PC-3 (cell line): ENCODE results near the gene OPA3. TPM values are rescaled to one million over a fixed set of nuclear protein-coding genes. Genes with fewer than 3 reads are reported as not detected.

ENCODE experiments used
- ATAC-seq: fragments of 200-7000 bp; cut with Tn5 transposase; 2 replicates; pipeline ENCODE4 v1.9.1; 2020; ENCODE audit warnings: mild to moderate bottlenecking, moderate library complexity
- BruUV-seq: library from RNA; stranded (reverse); fragments of 400-500 nt; replicated peaks from 2 replicates; lab custom pipeline; 2021; lab: Mats Ljungman, UMichigan
- CTCF ChIA-PET: fragments of 300-600 bp; sonication (Branson Sonifier 250); formaldehyde crosslinking; loops from one replicate; lab custom pipeline; 2022; ENCODE audit warnings: antibody characterized with exemption; lab: Charles Lee
- POLR2A ChIA-PET: fragments of 300-600 bp; sonication (Branson Sonifier 250); formaldehyde crosslinking; loops from one replicate; lab custom pipeline; 2022; ENCODE audit warnings: antibody characterized with exemption; ENCODE audit not compliant: unreplicated experiment; lab: Charles Lee
- DNase-seq: peaks from one replicate; pipeline ENCODE4 v3.0.0-alpha.2; 2015
- H2AFZ ChIP-seq: fragments of 300-600 bp; sonication (generic); 2 replicates; pipeline ENCODE4 v1.6.0; 2016; ENCODE audit warnings: antibody characterized with exemption, low read length
- H3F3A ChIP-seq: fragments of 300-600 bp; sonication (generic); one replicate; pipeline ENCODE4 v1.6.0; 2017; ENCODE audit warnings: antibody characterized with exemption, low read length, control low read depth, mild to moderate bottlenecking; ENCODE audit not compliant: unreplicated experiment
- H3K27ac ChIP-seq: fragments of 300-600 bp; sonication (generic); 2 replicates; pipeline ENCODE4 v1.5.1; 2016; ENCODE audit warnings: mild to moderate bottlenecking, low read length
- H3K27me3 ChIP-seq: fragments of 300-600 bp; sonication (generic); 2 replicates; pipeline ENCODE4 v1.6.1; 2016; ENCODE audit warnings: low read length, mixed read lengths
- H3K36me3 ChIP-seq: fragments of 300-600 bp; sonication (generic); 2 replicates; pipeline ENCODE4 v1.6.1; 2016; ENCODE audit warnings: low read depth, mixed run types, low read length, mixed read lengths
- H3K4me1 ChIP-seq: fragments of 300-600 bp; sonication (generic); 2 replicates; pipeline ENCODE4 v1.5.1; 2016; ENCODE audit warnings: low read length; ENCODE audit not compliant: insufficient read depth
- H3K4me2 ChIP-seq: fragments of 300-600 bp; sonication (generic); 2 replicates; pipeline ENCODE4 v1.6.0; 2016; ENCODE audit warnings: low read length
- H3K4me3 ChIP-seq: fragments of 300-600 bp; sonication (generic); 2 replicates; pipeline ENCODE4 v1.5.1; 2016; ENCODE audit warnings: mild to moderate bottlenecking, low read length, mixed read lengths
- H3K79me2 ChIP-seq: fragments of 300-600 bp; sonication (generic); 2 replicates; pipeline ENCODE4 v1.6.1; 2017; ENCODE audit warnings: low read length, mixed read lengths
- H3K9ac ChIP-seq: fragments of 300-600 bp; sonication (generic); 2 replicates; pipeline ENCODE4 v1.6.0; 2016; ENCODE audit warnings: mild to moderate bottlenecking, low read length
- H3K9me2 ChIP-seq: fragments of 300-600 bp; sonication (generic); replicated peaks from 2 replicates; pipeline ENCODE4 v1.6.1; 2016; ENCODE audit warnings: mixed run types, low read length, mixed read lengths
- H3K9me3 ChIP-seq: fragments of 300-600 bp; sonication (generic); 2 replicates; pipeline ENCODE4 v1.6.1; 2016; ENCODE audit warnings: low read length, mixed read lengths
- H4K20me1 ChIP-seq: fragments of 300-600 bp; sonication (generic); 2 replicates; pipeline ENCODE4 v1.6.1; 2016; ENCODE audit warnings: low read length, mixed read lengths
- EZH2 ChIP-seq: fragments of 300-600 bp; sonication (generic); IDR thresholded peaks from one replicate; pipeline ENCODE4 v1.6.1; 2017; ENCODE audit warnings: antibody characterized with exemption, mild to moderate bottlenecking, low read length; ENCODE audit not compliant: unreplicated experiment
- EZH2phosphoT487 ChIP-seq: fragments of 300-600 bp; sonication (generic); IDR thresholded peaks from 2 replicates; pipeline ENCODE4 v1.6.1; 2018; ENCODE audit warnings: mild to moderate bottlenecking, antibody characterized with exemption, low read length, borderline replicate concordance
- intact Hi-C: fragments of 100-400 bp; cut with micrococcal nuclease; formaldehyde crosslinking; loops from 2 replicates; pipeline ENCODE4 v1.9.0; 2023
- total RNA-seq: library from RNA; depleted of rRNA; stranded (reverse); fragments of >200 nt; gene quantifications from 2 replicates; pipeline ENCODE4 v1.2.3, GENCODE V29; 2014
- TF ChIP-seq, protein P1 (sequence below): fragments of 300-600 bp; sonication (generic); conservative IDR thresholded peaks from 2 replicates; pipeline ENCODE4 v1.5.1; 2017; ENCODE audit warnings: antibody characterized with exemption, low read depth, mild to moderate bottlenecking, low read length

OPA3 gene
- total RNA-seq, 1 experiment from 2014 or later: 9.4 TPM

DNA sequence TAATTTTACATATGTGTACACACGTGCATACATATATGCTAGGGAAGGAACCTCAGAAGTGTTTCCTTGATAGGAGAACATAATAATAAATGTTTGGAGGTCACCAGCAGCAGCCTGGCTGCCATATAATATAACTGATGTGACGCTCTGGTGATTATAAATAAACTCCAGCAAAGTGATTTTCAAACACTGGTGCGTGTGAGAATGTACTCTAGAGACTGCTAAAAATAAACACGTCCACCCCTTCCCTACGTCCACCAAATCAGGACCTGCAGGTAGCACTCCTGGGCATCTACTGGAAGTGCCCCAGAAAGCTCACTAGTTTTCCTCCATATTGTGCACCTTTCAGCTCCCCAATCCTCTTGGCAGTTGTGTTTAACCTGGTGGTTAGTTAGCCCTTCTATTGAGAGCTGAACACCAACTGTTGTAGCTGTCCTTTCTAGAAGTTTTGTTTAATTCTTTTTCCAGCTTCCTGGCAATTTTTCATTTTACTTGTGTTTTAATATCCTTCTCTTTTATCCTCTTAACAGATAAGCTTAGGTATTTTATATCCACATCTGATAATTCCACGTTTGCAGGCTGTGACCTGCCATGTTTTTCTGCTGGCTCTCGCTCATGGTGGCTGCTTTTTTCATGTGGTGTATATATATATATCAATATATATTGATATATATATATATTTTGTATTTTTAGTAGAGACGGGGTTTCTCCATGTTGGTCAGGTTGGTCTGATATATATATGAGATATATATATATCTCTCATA lies 13.0 kb downstream of the OPA3 start:
- DNase-seq (no peak), ATAC-seq (no peak)
- Histone ChIP-seq H3K79me2 (peaks cover 61% of the 10 kb centered on the region), H2AFZ (no peak overlapping the region), H3K4me1 (peaks cover 42% of the 10 kb centered on the region), H3K27me3 (no peaks in the 10 kb centered on the region), H3K9me3 (no peaks in the 10 kb centered on the region), H3K36me3 (no peaks in the 10 kb centered on the region), H3K27ac (no peak overlapping the region), H3K9ac (no peak overlapping the region), H4K20me1 (no peaks in the 10 kb centered on the region), H3F3A (peaks cover 8% of the 10 kb centered on the region), H3K9me2 (no peaks in the 10 kb centered on the region), H3K4me3 (no peak overlapping the region), H3K4me2 (no peak overlapping the region)
- ChIA-PET POLR2A (no interaction called here), CTCF (no interaction called here)
- no TSS peak for BruUV-seq
- intact Hi-C loops: loop anchor here (2.0 kb wide), 1 partner anchor 49 kb away; no protein-coding TSS in a partner anchor
- TF ChIP-seq EZH2: no peak
- TF ChIP-seq EZH2phosphoT487: no peak
- TF ChIP-seq, protein P1, sequence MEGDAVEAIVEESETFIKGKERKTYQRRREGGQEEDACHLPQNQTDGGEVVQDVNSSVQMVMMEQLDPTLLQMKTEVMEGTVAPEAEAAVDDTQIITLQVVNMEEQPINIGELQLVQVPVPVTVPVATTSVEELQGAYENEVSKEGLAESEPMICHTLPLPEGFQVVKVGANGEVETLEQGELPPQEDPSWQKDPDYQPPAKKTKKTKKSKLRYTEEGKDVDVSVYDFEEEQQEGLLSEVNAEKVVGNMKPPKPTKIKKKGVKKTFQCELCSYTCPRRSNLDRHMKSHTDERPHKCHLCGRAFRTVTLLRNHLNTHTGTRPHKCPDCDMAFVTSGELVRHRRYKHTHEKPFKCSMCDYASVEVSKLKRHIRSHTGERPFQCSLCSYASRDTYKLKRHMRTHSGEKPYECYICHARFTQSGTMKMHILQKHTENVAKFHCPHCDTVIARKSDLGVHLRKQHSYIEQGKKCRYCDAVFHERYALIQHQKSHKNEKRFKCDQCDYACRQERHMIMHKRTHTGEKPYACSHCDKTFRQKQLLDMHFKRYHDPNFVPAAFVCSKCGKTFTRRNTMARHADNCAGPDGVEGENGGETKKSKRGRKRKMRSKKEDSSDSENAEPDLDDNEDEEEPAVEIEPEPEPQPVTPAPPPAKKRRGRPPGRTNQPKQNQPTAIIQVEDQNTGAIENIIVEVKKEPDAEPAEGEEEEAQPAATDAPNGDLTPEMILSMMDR: no peak

GRCh38 chr19:45569619-45570421 lies 14.8 kb downstream of the OPA3 start:
- H3K9ac ChIP-seq: peak overlapping the region; percentile 70
- ATAC-seq (peak; percentile 40; the same call in 1 of the 2 replicates), DNase-seq (peak; percentile 56)
- H3F3A ChIP-seq: peaks cover 3% of the 10 kb centered on the region
- H3K4me2 ChIP-seq: peak overlapping the region; percentile 35; the same call in 1 of the 2 replicates
- H3K4me3 ChIP-seq: no peak overlapping the region
- intact Hi-C loops: loop anchor here (2.0 kb wide), 2 partner anchors 41 to 47 kb away; no protein-coding TSS in a partner anchor
- peaks cover 30% of the 10 kb centered on the region for H3K4me1 ChIP-seq
- peaks cover 54% of the 10 kb centered on the region for H3K79me2 ChIP-seq
- H3K9me3 ChIP-seq: no peaks in the 10 kb centered on the region
- TF ChIP-seq EZH2: no peak
- TF ChIP-seq, protein P1: peak; percentile 79
- no peaks in the 10 kb centered on the region for H3K9me2 ChIP-seq
- ChIA-PET CTCF (interaction anchor here (0.6 kb wide), 1 partner anchor 73 kb away, joined by 5 read pairs; no protein-coding TSS in a partner anchor), POLR2A (no interaction called here)
- H2AFZ ChIP-seq: no peak overlapping the region
- no peaks in the 10 kb centered on the region for H3K27me3 ChIP-seq
- no TSS peak for BruUV-seq
- H4K20me1 ChIP-seq: no peaks in the 10 kb centered on the region
- H3K27ac ChIP-seq: peak overlapping the region; percentile 99
- H3K36me3 ChIP-seq: no peaks in the 10 kb centered on the region
